ENCODE results near the gene NANOS3. TPM values are rescaled to one million over a fixed set of nuclear protein-coding genes. Genes with fewer than 3 reads are reported as not detected.

NANOS3 gene
- total RNA-seq, 2 experiments from 2014 or later, result 0.56 to 1.3 TPM

DNA sequence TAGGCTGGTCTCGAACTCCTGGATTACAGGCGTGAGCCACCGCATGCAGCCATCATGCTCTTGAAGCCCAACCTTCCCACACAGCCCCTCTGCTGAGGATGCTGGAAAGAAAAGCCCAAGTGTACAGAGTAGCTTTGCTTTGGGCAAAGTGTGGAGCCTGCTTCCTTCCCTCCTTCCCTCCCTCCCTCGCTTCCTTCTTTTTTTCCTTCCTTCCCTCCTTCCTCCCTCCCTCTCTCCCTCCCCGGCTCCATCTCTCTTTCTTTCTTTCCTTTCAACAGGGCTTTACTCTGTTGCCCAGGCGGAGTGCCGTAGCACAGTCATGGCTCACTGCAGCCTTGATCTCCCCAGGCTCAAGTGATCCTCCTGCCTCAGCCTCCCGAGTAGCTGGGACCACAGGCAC lies 31.7 kb downstream of the NANOS3 start:
- intact Hi-C loops (cut with micrococcal nuclease), result no loop called here
- ChIA-PET POLR2A (no interaction called here), CTCF (no interaction called here)
- no peak for ATAC-seq
- DNase-seq, result no peak
- no peaks in the 10 kb centered on the region for H3K9me3 Mint-ChIP-seq
- H3K27me3 Mint-ChIP-seq, result no peaks in the 10 kb centered on the region
- peaks cover 18% of the 10 kb centered on the region for H3K4me1 Mint-ChIP-seq (ENCODE audit: low read depth)
- H3K36me3 Mint-ChIP-seq (ENCODE audit: low read depth), result peaks cover 18% of the 10 kb centered on the region
- TF ChIP-seq, protein P1, sequence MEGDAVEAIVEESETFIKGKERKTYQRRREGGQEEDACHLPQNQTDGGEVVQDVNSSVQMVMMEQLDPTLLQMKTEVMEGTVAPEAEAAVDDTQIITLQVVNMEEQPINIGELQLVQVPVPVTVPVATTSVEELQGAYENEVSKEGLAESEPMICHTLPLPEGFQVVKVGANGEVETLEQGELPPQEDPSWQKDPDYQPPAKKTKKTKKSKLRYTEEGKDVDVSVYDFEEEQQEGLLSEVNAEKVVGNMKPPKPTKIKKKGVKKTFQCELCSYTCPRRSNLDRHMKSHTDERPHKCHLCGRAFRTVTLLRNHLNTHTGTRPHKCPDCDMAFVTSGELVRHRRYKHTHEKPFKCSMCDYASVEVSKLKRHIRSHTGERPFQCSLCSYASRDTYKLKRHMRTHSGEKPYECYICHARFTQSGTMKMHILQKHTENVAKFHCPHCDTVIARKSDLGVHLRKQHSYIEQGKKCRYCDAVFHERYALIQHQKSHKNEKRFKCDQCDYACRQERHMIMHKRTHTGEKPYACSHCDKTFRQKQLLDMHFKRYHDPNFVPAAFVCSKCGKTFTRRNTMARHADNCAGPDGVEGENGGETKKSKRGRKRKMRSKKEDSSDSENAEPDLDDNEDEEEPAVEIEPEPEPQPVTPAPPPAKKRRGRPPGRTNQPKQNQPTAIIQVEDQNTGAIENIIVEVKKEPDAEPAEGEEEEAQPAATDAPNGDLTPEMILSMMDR (IDR thresholded peaks at IDR 0.05), result no peak
- H3K27ac Mint-ChIP-seq, result no peak overlapping the region
- no peak overlapping the region for H3K4me3 Mint-ChIP-seq

DNA sequence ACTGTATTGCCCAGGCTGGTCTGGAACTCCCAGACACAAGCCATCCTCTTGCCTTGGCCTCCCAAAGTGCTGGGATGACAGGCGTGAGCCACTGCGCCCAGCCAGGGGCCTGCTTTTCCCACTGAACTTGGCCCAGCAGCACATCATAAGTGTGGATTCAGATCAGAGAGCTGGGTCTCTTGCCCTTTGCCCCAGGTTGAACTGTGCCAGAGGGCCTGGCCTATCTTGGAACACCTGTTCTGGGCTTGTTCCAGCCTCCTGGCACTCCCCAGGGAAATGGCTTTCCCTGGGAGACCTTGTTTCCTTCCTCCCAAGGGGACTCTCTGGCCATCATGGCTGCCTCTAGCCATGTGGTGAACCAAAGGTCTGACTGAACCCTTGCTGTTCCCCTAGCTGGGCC lies 32.5 kb downstream of the NANOS3 start:
- peaks cover 18% of the 10 kb centered on the region for H3K4me1 Mint-ChIP-seq (ENCODE audit: low read depth)
- H3K27me3 Mint-ChIP-seq, result no peaks in the 10 kb centered on the region
- H3K4me3 Mint-ChIP-seq, result no peak overlapping the region
- intact Hi-C loops (cut with micrococcal nuclease), result no loop called here
- DNase-seq (no peak), ATAC-seq (no peak)
- TF ChIP-seq, protein P1 (IDR thresholded peaks at IDR 0.05), result no peak
- ChIA-PET POLR2A (no interaction called here), CTCF (no interaction called here)
- H3K9me3 Mint-ChIP-seq, result no peaks in the 10 kb centered on the region
- H3K27ac Mint-ChIP-seq, result no peak overlapping the region
- peaks cover 18% of the 10 kb centered on the region for H3K36me3 Mint-ChIP-seq (ENCODE audit: low read depth)

- Mint-ChIP-seq H3K4me3 (no peak overlapping the region), H3K36me3 (ENCODE audit: low read depth) (peaks cover 19% of the 10 kb centered on the region)
- POLR2A ChIA-PET, result no interaction called here
Observed at GRCh38 chr19:13913352-13913751, 36.4 kb downstream of the NANOS3 start.

DNA sequence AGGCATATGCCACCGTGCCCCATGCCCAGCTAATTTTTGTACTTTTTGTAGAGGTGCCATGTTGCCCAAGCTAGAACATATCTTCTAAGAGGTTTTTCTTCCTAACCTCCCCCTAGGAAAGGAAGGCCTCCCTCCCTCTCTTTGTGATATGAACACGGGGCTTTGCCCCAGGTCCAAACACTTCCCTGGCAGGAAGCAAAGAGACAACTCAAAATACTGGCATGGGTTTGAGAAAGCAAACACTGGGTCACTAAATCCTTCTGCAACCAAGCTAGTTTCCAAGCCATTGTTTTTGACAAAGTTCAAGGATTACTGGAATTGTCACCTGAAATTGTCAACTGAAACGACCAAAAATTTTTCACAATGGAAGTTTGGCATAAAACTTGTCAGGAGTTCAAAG lies 37.8 kb downstream of the NANOS3 start:
- no peaks in the 10 kb centered on the region for H3K9me3 Mint-ChIP-seq
- ATAC-seq (no peak), DNase-seq (no peak)
- CTCF ChIA-PET, result no interaction called here
- intact Hi-C loops (cut with micrococcal nuclease), result no loop called here
- H3K27ac Mint-ChIP-seq, result no peak overlapping the region
- POLR2A ChIA-PET, result no interaction called here
- H3K4me1 Mint-ChIP-seq (ENCODE audit: low read depth), result no peaks in the 10 kb centered on the region
- no peak overlapping the region for H3K4me3 Mint-ChIP-seq
- H3K27me3 Mint-ChIP-seq, result no peaks in the 10 kb centered on the region
- H3K36me3 Mint-ChIP-seq (ENCODE audit: low read depth), result peaks cover 18% of the 10 kb centered on the region
- TF ChIP-seq, protein P1 (IDR thresholded peaks at IDR 0.05), result no peak

More at GRCh38 chr19:13913352-13913751, 36.4 kb downstream of the NANOS3 start:
- CTCF ChIA-PET, result no interaction called here
- DNase-seq, result no peak
- H3K27ac Mint-ChIP-seq, result no peak overlapping the region
- TF ChIP-seq, protein P1 (IDR thresholded peaks at IDR 0.05), result no peak
- intact Hi-C loops (cut with micrococcal nuclease), result no loop called here
- no peak for ATAC-seq
- no peaks in the 10 kb centered on the region for H3K4me1 Mint-ChIP-seq (ENCODE audit: low read depth)
- no peaks in the 10 kb centered on the region for H3K9me3 Mint-ChIP-seq
- no peaks in the 10 kb centered on the region for H3K27me3 Mint-ChIP-seq

DNA sequence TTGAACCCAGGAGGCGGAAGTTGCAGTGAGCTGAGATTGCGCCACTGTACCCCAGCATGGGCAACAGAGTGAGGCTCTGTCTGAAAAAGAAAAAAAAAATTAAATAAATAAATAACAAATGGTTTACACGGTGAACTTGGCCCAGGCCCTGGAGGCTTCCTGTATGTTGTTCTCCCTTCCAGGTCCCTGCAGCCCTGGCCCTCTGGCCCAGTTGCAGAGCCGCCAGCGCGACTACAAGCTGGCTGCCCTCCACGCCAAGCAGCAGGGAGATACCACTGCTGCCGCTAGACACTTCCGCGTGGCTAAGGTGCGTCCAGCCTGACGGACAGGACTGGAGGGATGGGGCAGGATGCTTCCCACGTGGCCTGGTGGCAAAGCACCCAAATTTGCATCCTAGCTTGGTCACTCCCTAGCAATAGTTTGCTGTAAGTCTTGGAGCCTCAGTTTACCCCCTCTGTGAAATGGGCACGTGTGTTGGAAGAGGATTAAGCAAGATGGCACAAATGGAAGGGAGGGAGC lies 41.0 kb downstream of the NANOS3 start:
- no peak for ATAC-seq
- Mint-ChIP-seq H3K4me3 (no peak overlapping the region), H3K9me3 (peaks cover 5% of the 10 kb centered on the region), H3K36me3 (ENCODE audit: low read depth) (peaks cover 31% of the 10 kb centered on the region), H3K4me1 (ENCODE audit: low read depth) (peaks cover 2% of the 10 kb centered on the region), H3K27me3 (no peaks in the 10 kb centered on the region), H3K27ac (no peak overlapping the region)
- ChIA-PET CTCF (no interaction called here), POLR2A (interaction anchor here (1.0 to 1.9 kb wide), 2 partner anchors 36 to 57 kb away, joined by 3 read pairs; no protein-coding TSS in a partner anchor)
- DNase-seq, result no peak
- intact Hi-C loops (cut with micrococcal nuclease), result no loop called here
- TF ChIP-seq, protein P1 (IDR thresholded peaks at IDR 0.05), result no peak
